CD4-positive, alpha-beta T cell treated with Interleukin-12 subunit alpha and Interleukin-12 subunit beta, for 1 hour (primary cell): ENCODE data around the gene SCN3A.
A peak's percentile ranks its signal among the peaks of the same experiment; 100 is the strongest.

ENCODE experiments used
- DNase-seq: peaks from one replicate; pipeline ENCODE4 v3.0.0-alpha.2; 2020

Gene SCN3A

GRCh38 chr2:165203689-165204559 lies at the start of gene SCN3A:
SCN3A (minus strand) TSS chr2:165204050; CDS start chr2:165176394, 27,656 bp downstream.
- DNase-seq = no peak

- DNase-seq = no peak
Measured at GRCh38 chr2:165253178-165253577, 49.3 kb upstream of the SCN3A start.

- DNase-seq = no peak
Measured at GRCh38 chr2:165251366-165251765, 47.5 kb upstream of the SCN3A start.

- DNase-seq = no peak
Measured at GRCh38 chr2:165248238-165248637, 44.4 kb upstream of the SCN3A start.

- no peak for DNase-seq
Measured at GRCh38 chr2:165245081-165245793, 41.4 kb upstream of the SCN3A start.

- no peak for DNase-seq
Measured at GRCh38 chr2:165240916-165241315, 37.1 kb upstream of the SCN3A start.

GRCh38 chr2:165239856-165240515 lies 36.1 kb upstream of the SCN3A start:
- no peak for DNase-seq

GRCh38 chr2:165239230-165239629 lies 35.4 kb upstream of the SCN3A start, which contains the start of gene SCN2A:
SCN2A (plus strand) TSS chr2:165239414; CDS start chr2:165295824, 56,410 bp downstream.
- peak; percentile 6 for DNase-seq

- no peak for DNase-seq
Measured at GRCh38 chr2:165238295-165238694, 34.4 kb upstream of the SCN3A start.

GRCh38 chr2:165237056-165237455 lies 33.2 kb upstream of the SCN3A start:
- no peak for DNase-seq

GRCh38 chr2:165227571-165227970 lies 23.7 kb upstream of the SCN3A start:
- DNase-seq = no peak

GRCh38 chr2:165224941-165225340 lies 21.1 kb upstream of the SCN3A start:
- DNase-seq = no peak

GRCh38 chr2:165219481-165219880 lies 15.6 kb upstream of the SCN3A start:
- DNase-seq = no peak

- no peak for DNase-seq
Measured at GRCh38 chr2:165214093-165214492, 10.2 kb upstream of the SCN3A start.

GRCh38 chr2:165208094-165208493 lies 4.2 kb upstream of the SCN3A start:
- no peak for DNase-seq

- DNase-seq = no peak
Measured at GRCh38 chr2:165205865-165206264, 2.0 kb upstream of the SCN3A start.

GRCh38 chr2:165202239-165202638 lies 1.6 kb downstream of the SCN3A start:
- DNase-seq = no peak

- no peak for DNase-seq
Measured at GRCh38 chr2:165198181-165198580, 5.7 kb downstream of the SCN3A start.

GRCh38 chr2:165197346-165197745 lies 6.5 kb downstream of the SCN3A start:
- DNase-seq = no peak

GRCh38 chr2:165196411-165196810 lies 7.4 kb downstream of the SCN3A start:
- no peak for DNase-seq

- DNase-seq = no peak
Measured at GRCh38 chr2:165193178-165193777, 10.6 kb downstream of the SCN3A start.

- DNase-seq = no peak
Measured at GRCh38 chr2:165192729-165193128, 11.1 kb downstream of the SCN3A start.

- no peak for DNase-seq
Measured at GRCh38 chr2:165191096-165191728, 12.6 kb downstream of the SCN3A start.
